GM19099 (cell line): ENCODE data around the gene PCSK2.

Source experiments
- POLR2A ChIP-seq: IDR thresholded peaks from 3 replicates; pipeline ENCODE4 v1.6.1; 2011; ENCODE audit warnings: low read depth; ENCODE audit not compliant: insufficient read length; ENCODE audit errors: extremely low read depth

The PCSK2 gene

DNA sequence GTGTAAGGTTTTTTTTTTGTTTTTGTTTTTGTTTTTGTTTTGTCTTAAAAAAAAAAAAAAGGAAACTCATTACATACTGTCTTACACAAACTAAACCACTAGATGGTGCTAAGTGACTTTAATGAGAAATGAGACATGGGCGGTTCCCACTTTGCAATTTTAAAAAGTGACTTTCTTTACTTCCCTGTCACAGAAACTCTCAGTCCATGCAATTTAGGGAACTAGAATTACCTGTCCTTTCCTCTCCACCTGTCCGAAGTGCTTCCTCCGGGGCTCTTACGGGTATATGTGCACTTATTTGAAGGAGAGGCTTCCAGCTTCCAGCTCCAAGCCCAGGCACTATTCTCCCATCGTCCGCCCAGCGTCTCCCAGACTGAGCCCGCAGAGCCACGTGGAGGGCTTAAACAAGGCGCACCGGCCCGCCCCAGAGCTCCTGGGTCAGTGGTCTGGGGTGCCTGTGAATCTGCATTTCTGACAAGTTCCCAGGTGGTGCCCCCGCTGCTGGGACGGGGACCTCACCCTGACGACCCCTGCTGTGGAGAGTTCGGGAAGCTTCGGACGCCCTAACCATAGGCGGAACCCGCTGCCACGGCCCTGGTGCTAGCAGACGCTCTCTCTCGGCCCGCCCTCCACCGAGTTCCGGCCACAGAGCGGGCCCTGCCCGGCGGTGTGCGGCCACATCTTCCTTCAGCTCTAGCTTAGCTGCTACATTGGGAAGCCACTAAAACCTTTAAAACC lies 278.2 kb downstream of the PCSK2 start:
- TF ChIP-seq POLR2A = no peak

DNA sequence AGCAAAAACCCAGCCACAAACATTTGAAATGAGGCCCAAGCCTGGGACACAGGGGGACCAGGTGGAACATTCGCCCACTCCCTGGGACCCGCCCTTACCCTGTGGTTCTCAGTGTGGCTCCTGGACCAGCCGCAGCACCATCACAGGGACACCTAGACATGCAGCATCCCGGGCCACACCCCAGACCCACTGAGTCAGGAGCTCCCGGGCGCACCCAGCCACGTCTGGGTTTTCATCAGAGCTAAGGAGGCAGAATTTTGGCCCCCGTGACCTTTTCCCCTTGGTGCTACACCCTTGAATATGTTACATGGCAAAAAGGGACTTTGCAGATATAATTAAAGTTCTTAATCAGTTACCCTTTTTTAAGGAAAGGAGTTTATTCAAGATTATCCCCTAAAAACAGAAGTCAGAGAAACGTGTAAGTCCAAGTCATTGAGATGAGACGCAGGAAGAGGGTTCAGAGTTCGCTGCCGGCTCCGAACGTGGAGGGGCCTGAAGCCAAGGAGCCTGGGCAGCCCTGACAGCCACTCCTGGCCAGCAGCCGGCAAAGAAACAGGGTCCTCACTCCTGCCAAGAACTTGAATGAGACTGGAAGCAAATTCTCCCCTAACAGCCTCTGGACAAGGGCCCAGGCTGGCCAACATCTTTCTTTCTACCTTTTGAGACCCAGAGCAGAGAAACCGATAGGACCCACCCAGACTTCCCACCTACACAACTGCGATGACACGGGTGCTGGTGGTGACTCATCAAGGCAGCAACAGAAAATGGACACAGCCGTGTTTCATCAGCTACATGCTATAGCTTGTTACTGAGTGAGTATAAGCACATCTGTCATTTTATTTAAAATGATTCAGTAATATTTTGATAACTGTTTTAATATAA lies 279.0 kb downstream of the PCSK2 start:
- TF ChIP-seq POLR2A = no peak

GRCh38 chr20:17507032-17507431 lies 280.2 kb downstream of the PCSK2 start:
- TF ChIP-seq POLR2A = no peak

GRCh38 chr20:17507531-17507930 lies 280.7 kb downstream of the PCSK2 start:
- TF ChIP-seq POLR2A = no peak

DNA sequence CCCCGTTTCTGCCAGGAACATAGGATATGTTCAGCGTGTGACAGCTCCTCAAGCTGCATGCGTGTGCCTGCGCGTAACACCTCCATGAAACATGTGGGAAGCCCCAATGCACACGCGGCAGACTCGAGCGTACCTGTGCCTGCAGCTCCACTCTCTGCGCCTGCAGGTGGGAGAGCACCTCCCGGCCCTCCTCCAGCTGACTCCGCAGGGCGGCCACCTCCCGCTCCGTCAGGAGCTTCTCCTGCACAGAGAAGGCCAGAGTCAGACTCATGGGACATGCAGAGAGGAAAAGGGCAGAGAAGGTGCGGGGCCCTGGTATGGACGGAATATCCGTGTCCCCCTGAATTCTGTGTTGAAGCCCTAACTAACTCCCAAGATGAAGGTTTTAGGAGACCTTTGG lies 281.9 kb downstream of the PCSK2 start:
- TF ChIP-seq POLR2A = no peak

GRCh38 chr20:17510548-17510947 lies 283.7 kb downstream of the PCSK2 start:
- no peak for TF ChIP-seq POLR2A

DNA sequence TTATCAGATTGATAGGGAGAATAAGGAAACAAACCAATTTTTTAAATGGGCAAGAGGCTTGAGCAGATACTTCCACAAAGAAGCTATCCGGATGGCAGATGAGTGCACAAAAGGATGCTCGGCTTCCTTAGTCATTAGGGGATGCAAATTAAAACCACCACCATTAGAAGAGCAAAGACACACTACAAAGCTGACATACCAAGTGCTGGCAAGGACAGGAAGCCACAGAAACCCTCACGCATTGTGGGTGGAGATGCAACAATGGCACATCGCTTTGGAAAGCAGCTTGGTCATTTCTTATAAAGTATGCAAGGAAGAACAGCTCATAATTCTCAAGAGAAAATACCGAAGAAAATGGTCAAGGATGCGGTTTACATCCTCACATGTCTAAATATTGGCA lies 284.6 kb downstream of the PCSK2 start:
- no peak for TF ChIP-seq POLR2A

DNA sequence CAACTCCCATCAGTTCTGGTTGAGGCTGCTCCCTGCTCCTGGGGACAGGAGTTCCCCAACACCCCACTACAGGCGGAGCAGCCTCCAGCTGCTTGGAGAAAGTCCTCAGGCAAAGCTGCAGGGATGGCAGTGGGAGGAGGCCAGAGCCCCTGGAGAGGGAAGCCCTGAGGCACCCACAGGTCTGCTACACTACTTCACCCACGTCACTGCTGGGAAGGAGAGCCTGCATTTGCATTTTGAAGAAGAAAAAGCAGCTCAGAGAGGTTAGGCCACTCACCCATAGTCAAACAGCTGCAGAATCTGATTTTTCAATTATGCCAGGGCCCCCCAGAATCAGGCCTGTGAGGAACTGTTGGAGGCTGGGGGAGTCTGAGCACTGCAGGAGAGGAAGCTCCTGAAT lies 287.1 kb downstream of the PCSK2 start:
- TF ChIP-seq POLR2A = no peak

DNA sequence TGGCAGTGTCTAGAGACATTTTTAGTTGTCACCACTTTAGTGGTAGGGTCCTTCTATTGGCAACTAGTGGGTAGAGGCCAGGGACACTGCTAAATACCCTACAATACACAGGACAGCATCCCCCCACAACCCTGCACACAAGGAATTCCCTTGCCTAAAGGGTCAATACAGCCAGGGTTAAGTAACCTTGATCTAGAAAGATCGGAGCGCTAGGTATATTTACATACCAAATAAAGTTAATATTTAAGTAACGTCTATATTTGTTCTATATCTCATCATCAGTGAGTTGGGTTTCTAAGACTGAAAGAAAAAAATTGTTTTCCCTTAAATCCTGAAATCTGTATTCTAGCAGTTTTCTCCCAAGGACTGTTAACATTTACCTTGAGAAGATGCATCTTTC lies 288.2 kb downstream of the PCSK2 start:
- no peak for TF ChIP-seq POLR2A

GRCh38 chr20:17518339-17519052 lies 291.7 kb downstream of the PCSK2 start:
- TF ChIP-seq POLR2A = no peak

GRCh38 chr20:17519606-17520285 lies 292.9 kb downstream of the PCSK2 start:
- TF ChIP-seq POLR2A = no peak

- TF ChIP-seq POLR2A = no peak
Observed at GRCh38 chr20:17520583-17520982, 293.7 kb downstream of the PCSK2 start.

- TF ChIP-seq POLR2A = no peak
Observed at GRCh38 chr20:17522528-17522927, 295.7 kb downstream of the PCSK2 start.

GRCh38 chr20:17523326-17523725 lies 296.5 kb downstream of the PCSK2 start:
- TF ChIP-seq POLR2A = no peak

- no peak for TF ChIP-seq POLR2A
Observed at GRCh38 chr20:17524560-17524959, 297.7 kb downstream of the PCSK2 start.

- no peak for TF ChIP-seq POLR2A
Observed at GRCh38 chr20:17525132-17525531, 298.3 kb downstream of the PCSK2 start.

DNA sequence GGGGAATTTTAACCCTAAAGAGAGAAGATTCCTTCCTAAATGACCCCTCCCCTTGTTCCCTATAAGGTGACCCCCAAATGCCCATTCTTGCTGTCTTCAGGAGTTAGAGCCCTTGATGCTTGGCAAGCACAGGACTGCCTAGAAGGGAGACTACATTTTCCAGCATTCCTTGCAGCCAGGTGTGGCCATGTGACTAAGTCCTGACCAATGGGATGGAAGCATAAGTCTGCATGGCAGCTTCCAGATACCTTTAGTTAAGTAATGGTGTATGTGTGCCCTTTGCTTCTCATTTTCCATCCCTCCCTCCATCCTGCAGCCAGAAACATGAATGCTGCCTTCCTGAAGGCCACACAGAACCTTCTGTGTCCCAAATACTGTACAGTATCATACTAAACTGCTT lies 298.8 kb downstream of the PCSK2 start:
- TF ChIP-seq POLR2A = no peak
